Measurements from ENCODE around the gene DPYSL3.

The DPYSL3 gene

DNA sequence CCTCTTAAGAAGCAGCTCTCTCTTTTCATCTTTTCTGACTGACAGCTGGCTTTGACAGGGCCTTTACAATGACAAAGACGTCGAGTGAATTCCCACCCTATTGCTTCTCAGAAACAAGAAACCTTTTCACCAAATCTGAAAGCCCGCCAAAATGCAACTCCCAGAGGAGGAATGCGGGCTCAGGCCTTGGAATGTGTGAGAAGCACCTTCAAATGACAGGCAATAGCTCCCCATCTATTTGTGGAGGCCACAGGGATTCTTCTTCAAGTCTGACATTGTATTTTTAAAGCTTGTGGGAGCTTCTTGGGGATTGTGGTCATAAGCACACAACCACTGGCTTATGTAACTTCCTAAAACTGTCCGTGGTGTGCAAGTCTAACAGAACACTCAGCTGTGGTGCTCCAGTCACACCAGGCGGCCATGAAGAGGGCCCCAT is 72.7 kb downstream of the DPYSL3 start:
- no peak for DNase-seq
- no peak for TF ChIP-seq EZH2 (optimal IDR thresholded peaks at IDR 0.05; ENCODE audit: low read depth, low read length)
- TF ChIP-seq, protein P1, sequence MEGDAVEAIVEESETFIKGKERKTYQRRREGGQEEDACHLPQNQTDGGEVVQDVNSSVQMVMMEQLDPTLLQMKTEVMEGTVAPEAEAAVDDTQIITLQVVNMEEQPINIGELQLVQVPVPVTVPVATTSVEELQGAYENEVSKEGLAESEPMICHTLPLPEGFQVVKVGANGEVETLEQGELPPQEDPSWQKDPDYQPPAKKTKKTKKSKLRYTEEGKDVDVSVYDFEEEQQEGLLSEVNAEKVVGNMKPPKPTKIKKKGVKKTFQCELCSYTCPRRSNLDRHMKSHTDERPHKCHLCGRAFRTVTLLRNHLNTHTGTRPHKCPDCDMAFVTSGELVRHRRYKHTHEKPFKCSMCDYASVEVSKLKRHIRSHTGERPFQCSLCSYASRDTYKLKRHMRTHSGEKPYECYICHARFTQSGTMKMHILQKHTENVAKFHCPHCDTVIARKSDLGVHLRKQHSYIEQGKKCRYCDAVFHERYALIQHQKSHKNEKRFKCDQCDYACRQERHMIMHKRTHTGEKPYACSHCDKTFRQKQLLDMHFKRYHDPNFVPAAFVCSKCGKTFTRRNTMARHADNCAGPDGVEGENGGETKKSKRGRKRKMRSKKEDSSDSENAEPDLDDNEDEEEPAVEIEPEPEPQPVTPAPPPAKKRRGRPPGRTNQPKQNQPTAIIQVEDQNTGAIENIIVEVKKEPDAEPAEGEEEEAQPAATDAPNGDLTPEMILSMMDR (IDR thresholded peaks at IDR 0.05; ENCODE audit: low read length) = no peak
- TF ChIP-seq EZH2phosphoT487 (IDR thresholded peaks at IDR 0.05; ENCODE audit: low read length) = no peak
- Histone ChIP-seq H3K36me3 (replicated peaks; ENCODE audit: insufficient read depth, low read length) (no peaks in the 10 kb centered on the region), H3K79me2 (ENCODE audit: low read length) (no peaks in the 10 kb centered on the region), H4K20me1 (ENCODE audit: insufficient read depth, low read length) (no peaks in the 10 kb centered on the region), H3K9ac (ENCODE audit: low read length) (no peak overlapping the region), H3K9me3 (replicated peaks; ENCODE audit: insufficient read depth, low read length) (no peaks in the 10 kb centered on the region), H3K4me3 (ENCODE audit: low read length) (no peak overlapping the region), H3K4me2 (ENCODE audit: low read depth, low read length) (no peak overlapping the region), H3K27ac (ENCODE audit: low read length) (no peak overlapping the region), H3F3A (ENCODE audit: insufficient read depth, low read length) (no peaks in the 10 kb centered on the region), H2AFZ (ENCODE audit: low read length) (no peak overlapping the region), H3K9me2 (replicated peaks; ENCODE audit: insufficient read depth, low read length) (no peaks in the 10 kb centered on the region), H3K4me1 (ENCODE audit: low read length) (no peaks in the 10 kb centered on the region), H3K27me3 (replicated peaks; ENCODE audit: insufficient read depth, low read length) (no peaks in the 10 kb centered on the region)

DNA sequence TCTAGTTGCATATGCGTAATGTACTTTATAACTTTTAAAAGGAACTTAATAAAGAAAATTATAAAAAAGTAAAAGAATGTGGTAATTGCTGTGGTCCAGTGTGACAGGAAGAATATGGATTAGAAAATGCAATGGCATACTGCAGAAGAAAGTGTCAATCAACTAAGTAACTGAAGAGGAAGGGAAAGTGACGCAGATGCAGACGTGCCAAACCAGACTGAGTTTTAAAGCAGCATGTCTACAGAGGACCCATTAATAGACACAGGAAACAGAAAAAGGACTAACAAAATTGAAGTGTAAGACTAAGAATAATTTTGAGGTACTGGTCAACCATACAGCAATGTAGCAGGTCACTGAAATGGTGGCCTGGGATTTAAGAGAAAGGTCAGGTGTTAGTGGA is 73.3 kb downstream of the DPYSL3 start:
- Histone ChIP-seq H3K9me2 (replicated peaks; ENCODE audit: insufficient read depth, low read length) (no peaks in the 10 kb centered on the region), H3K36me3 (replicated peaks; ENCODE audit: insufficient read depth, low read length) (no peaks in the 10 kb centered on the region), H3K79me2 (ENCODE audit: low read length) (no peaks in the 10 kb centered on the region), H2AFZ (ENCODE audit: low read length) (no peak overlapping the region), H3K4me2 (ENCODE audit: low read depth, low read length) (no peak overlapping the region), H3K9ac (ENCODE audit: low read length) (no peak overlapping the region), H3K9me3 (replicated peaks; ENCODE audit: insufficient read depth, low read length) (no peaks in the 10 kb centered on the region), H4K20me1 (ENCODE audit: insufficient read depth, low read length) (no peaks in the 10 kb centered on the region), H3K27me3 (replicated peaks; ENCODE audit: insufficient read depth, low read length) (no peaks in the 10 kb centered on the region), H3K4me1 (ENCODE audit: low read length) (no peaks in the 10 kb centered on the region), H3F3A (ENCODE audit: insufficient read depth, low read length) (no peaks in the 10 kb centered on the region), H3K4me3 (ENCODE audit: low read length) (no peak overlapping the region), H3K27ac (ENCODE audit: low read length) (no peak overlapping the region)
- TF ChIP-seq, protein P1 (IDR thresholded peaks at IDR 0.05; ENCODE audit: low read length) = no peak
- TF ChIP-seq EZH2phosphoT487 (IDR thresholded peaks at IDR 0.05; ENCODE audit: low read length) (no peak), EZH2 (optimal IDR thresholded peaks at IDR 0.05; ENCODE audit: low read depth, low read length) (no peak)
- DNase-seq = no peak

DNA sequence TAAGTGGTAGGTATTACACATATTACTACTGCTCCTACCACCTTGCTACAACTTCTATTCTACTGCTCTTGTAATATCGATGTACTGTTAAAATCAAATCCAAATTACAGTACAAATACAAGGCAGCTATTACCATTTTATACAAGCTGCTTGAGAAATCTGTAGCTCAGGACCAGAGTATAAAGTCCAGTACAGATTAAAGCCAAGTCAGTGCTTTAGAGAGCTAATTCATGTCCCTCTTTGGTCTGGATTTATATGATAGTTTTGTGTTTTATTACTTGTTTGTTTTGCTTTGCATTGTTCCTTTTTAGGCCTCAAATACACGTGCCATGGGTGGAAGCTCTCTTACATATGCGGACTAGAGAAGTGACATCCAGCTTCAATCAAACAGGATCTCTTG is 75.8 kb downstream of the DPYSL3 start:
- H3K27ac ChIP-seq (ENCODE audit: low read length) = no peak overlapping the region
- TF ChIP-seq EZH2phosphoT487 (IDR thresholded peaks at IDR 0.05; ENCODE audit: low read length) (no peak), EZH2 (optimal IDR thresholded peaks at IDR 0.05; ENCODE audit: low read depth, low read length) (no peak)
- TF ChIP-seq, protein P1 (IDR thresholded peaks at IDR 0.05; ENCODE audit: low read length) = no peak
- no peak overlapping the region for H3K9ac ChIP-seq (ENCODE audit: low read length)
- H3K4me3 ChIP-seq (ENCODE audit: low read length) = no peak overlapping the region
- H3F3A ChIP-seq (ENCODE audit: insufficient read depth, low read length) = no peaks in the 10 kb centered on the region
- H3K9me3 ChIP-seq (replicated peaks; ENCODE audit: insufficient read depth, low read length) = no peaks in the 10 kb centered on the region
- no peak overlapping the region for H2AFZ ChIP-seq (ENCODE audit: low read length)
- no peak for DNase-seq
- H3K4me2 ChIP-seq (ENCODE audit: low read depth, low read length) = no peak overlapping the region
- no peaks in the 10 kb centered on the region for H3K4me1 ChIP-seq (ENCODE audit: low read length)
- no peaks in the 10 kb centered on the region for H4K20me1 ChIP-seq (ENCODE audit: insufficient read depth, low read length)
- no peaks in the 10 kb centered on the region for H3K27me3 ChIP-seq (replicated peaks; ENCODE audit: insufficient read depth, low read length)
- no peaks in the 10 kb centered on the region for H3K9me2 ChIP-seq (replicated peaks; ENCODE audit: insufficient read depth, low read length)
- H3K79me2 ChIP-seq (ENCODE audit: low read length) = no peaks in the 10 kb centered on the region
- no peaks in the 10 kb centered on the region for H3K36me3 ChIP-seq (replicated peaks; ENCODE audit: insufficient read depth, low read length)
